ENCODE results near the gene CFAP90. TPM values are rescaled to one million over a fixed set of nuclear protein-coding genes. Genes with fewer than 3 reads are reported as not detected.

CFAP90 gene
- total RNA-seq, 2 donors from 2014 or later = 0.80 to 0.88 TPM

DNA sequence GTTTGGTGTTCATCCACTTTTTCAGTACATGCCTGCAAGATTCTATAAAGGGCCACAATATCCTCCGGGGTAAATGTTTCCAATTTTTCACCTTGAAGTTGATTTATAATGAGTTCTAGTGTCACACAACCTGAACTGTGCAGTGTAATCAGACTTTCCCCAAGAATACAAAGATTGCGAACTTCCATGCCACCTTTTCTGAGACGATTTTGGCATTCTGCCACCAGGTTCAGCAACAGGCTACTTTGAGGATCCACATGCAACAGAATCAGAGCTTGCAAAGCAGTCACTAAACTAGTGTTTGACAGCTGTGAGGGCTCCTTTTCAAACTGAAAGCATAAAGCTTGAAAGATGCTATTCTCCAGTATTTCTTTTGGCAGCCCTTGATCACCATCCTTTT, 16.3 kb upstream of the CFAP90 start:
- Histone ChIP-seq H3K4me1 (ENCODE audit: control insufficient read depth, insufficient read depth, low read length) (peaks cover 7% of the 10 kb centered on the region), H3K9ac (ENCODE audit: extremely low read depth, low read length, poor library complexity, severe bottlenecking) (no peak overlapping the region), H3K27ac (ENCODE audit: low read depth, low read length) (no peak overlapping the region), H3K36me3 (ENCODE audit: control insufficient read depth, insufficient read depth, low read length) (peaks cover 29% of the 10 kb centered on the region), H3K4me3 (ENCODE audit: low read length) (peak overlapping the region; percentile 85), H3K27me3 (ENCODE audit: control insufficient read depth, insufficient read depth, low read length, poor library complexity, severe bottlenecking) (no peaks in the 10 kb centered on the region), H3K9me3 (ENCODE audit: control insufficient read depth, low read length) (no peaks in the 10 kb centered on the region)
- Mint-ChIP-seq H3K27ac (no peak overlapping the region), H3K4me3 (no peak overlapping the region), H3K36me3 (ENCODE audit: low read depth) (peaks cover 4% of the 10 kb centered on the region), H3K27me3 (ENCODE audit: insufficient read depth) (no peaks in the 10 kb centered on the region), H3K9me3 (no peaks in the 10 kb centered on the region), H3K4me1 (peaks cover 14% of the 10 kb centered on the region)
- 93 to 94% methylated on average over 3 of the region's 3 CpGs for WGBS, 2 experiments (ENCODE audit: insufficient coverage in 1 of 2, insufficient read length in 1 of 2)
- no peak for DNase-seq
- TF ChIP-seq, protein P1, sequence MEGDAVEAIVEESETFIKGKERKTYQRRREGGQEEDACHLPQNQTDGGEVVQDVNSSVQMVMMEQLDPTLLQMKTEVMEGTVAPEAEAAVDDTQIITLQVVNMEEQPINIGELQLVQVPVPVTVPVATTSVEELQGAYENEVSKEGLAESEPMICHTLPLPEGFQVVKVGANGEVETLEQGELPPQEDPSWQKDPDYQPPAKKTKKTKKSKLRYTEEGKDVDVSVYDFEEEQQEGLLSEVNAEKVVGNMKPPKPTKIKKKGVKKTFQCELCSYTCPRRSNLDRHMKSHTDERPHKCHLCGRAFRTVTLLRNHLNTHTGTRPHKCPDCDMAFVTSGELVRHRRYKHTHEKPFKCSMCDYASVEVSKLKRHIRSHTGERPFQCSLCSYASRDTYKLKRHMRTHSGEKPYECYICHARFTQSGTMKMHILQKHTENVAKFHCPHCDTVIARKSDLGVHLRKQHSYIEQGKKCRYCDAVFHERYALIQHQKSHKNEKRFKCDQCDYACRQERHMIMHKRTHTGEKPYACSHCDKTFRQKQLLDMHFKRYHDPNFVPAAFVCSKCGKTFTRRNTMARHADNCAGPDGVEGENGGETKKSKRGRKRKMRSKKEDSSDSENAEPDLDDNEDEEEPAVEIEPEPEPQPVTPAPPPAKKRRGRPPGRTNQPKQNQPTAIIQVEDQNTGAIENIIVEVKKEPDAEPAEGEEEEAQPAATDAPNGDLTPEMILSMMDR (conservative IDR thresholded peaks at IDR 0.05) = no peak

DNA sequence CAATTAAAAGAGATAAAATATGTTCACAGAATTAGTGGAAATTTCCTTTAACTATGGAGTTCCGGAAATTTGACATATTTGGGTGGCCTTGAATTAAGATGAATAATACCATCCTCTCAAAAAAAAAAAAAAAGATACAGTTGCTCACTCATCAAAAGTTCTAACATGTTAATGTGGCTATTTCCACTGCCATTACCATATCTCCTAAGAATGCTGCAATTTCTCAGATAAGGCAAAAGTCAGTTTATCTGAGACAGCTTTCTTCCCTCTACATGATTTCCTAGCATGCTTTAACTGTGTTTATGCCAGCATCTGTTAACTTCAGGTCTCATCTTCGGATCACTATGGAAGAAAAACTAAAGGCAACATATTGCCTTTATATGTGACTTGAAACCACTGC, 15.3 kb upstream of the CFAP90 start:
- no peak overlapping the region for H3K27ac ChIP-seq (ENCODE audit: low read depth, low read length)
- H3K4me3 ChIP-seq (ENCODE audit: low read length) = no peak overlapping the region
- no peaks in the 10 kb centered on the region for H3K27me3 ChIP-seq (ENCODE audit: control insufficient read depth, insufficient read depth, low read length, poor library complexity, severe bottlenecking)
- H3K36me3 ChIP-seq (ENCODE audit: control insufficient read depth, insufficient read depth, low read length) = peaks cover 30% of the 10 kb centered on the region
- Mint-ChIP-seq H3K27me3 (ENCODE audit: insufficient read depth) (no peaks in the 10 kb centered on the region), H3K4me1 (peaks cover 14% of the 10 kb centered on the region), H3K9me3 (no peaks in the 10 kb centered on the region), H3K4me3 (no peak overlapping the region), H3K36me3 (ENCODE audit: low read depth) (peaks cover 8% of the 10 kb centered on the region), H3K27ac (no peak overlapping the region)
- H3K4me1 ChIP-seq (ENCODE audit: control insufficient read depth, insufficient read depth, low read length) = peaks cover 7% of the 10 kb centered on the region
- no peak for DNase-seq
- no peaks in the 10 kb centered on the region for H3K9me3 ChIP-seq (ENCODE audit: control insufficient read depth, low read length)
- no peak overlapping the region for H3K9ac ChIP-seq (ENCODE audit: extremely low read depth, low read length, poor library complexity, severe bottlenecking)
- TF ChIP-seq, protein P1 (conservative IDR thresholded peaks at IDR 0.05) = no peak
- 83 to 95% methylated on average over 1 of the region's 2 CpGs for WGBS, 2 experiments (ENCODE audit: insufficient coverage in 1 of 2, insufficient read length in 1 of 2)

DNA sequence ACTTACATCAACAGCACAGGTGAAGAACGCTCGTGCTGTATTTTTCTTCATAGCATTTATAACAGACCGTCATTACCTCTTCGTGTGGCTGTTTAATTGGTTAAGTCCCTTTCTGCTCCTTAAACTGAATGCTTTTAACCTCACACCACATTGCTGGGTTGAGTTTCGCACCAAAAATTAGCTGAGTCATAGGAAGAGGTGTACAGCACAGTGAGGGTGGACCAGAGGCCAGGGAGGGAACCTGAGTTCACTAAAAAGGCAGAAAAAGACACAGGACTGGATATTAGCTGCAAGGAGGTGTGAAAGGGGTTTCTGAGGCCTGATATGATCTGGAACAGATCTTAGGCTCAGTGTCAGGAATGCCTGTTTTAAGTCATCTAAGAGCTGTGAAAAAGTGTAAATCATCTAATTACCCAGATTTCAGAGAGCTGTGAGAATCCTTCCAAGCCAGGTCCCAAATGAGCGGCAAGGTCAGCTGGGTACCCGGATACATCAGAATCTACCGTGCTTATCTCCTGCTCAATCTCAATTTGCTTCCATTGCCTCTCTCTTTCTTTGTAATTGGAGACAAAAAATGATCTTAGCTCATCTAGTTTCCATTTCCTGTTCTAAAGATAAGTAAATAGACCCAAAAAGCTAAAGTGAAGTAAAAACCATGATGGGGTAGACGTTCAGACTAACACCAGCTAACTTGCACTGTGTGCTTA, 7.1 kb upstream of the CFAP90 start:
- H3K36me3 ChIP-seq (ENCODE audit: control insufficient read depth, insufficient read depth, low read length) = peaks cover 33% of the 10 kb centered on the region
- peaks cover 21% of the 10 kb centered on the region for H3K36me3 Mint-ChIP-seq (ENCODE audit: low read depth)
- H3K27ac ChIP-seq (ENCODE audit: low read depth, low read length) = no peak overlapping the region
- H3K4me3 ChIP-seq (ENCODE audit: low read length) = no peak overlapping the region
- H3K9ac ChIP-seq (ENCODE audit: extremely low read depth, low read length, poor library complexity, severe bottlenecking) = no peak overlapping the region
- 91% methylated on average over 6 to 9 of the region's 9 CpGs for WGBS, 2 experiments (ENCODE audit: insufficient coverage in 1 of 2, insufficient read length in 1 of 2)
- no peak overlapping the region for H3K4me3 Mint-ChIP-seq
- no peaks in the 10 kb centered on the region for H3K27me3 Mint-ChIP-seq (ENCODE audit: insufficient read depth)
- H3K27me3 ChIP-seq (ENCODE audit: control insufficient read depth, insufficient read depth, low read length, poor library complexity, severe bottlenecking) = no peaks in the 10 kb centered on the region
- DNase-seq = no peak
- H3K9me3 ChIP-seq (ENCODE audit: control insufficient read depth, low read length) = peaks cover 13% of the 10 kb centered on the region
- H3K9me3 Mint-ChIP-seq = peaks cover 10% of the 10 kb centered on the region
- H3K4me1 Mint-ChIP-seq = no peaks in the 10 kb centered on the region
- TF ChIP-seq, protein P1 (conservative IDR thresholded peaks at IDR 0.05) = no peak
- H3K27ac Mint-ChIP-seq = no peak overlapping the region
- H3K4me1 ChIP-seq (ENCODE audit: control insufficient read depth, insufficient read depth, low read length) = no peaks in the 10 kb centered on the region
